ENCODE data around the gene FGD4. TPM values are rescaled to one million over a fixed set of nuclear protein-coding genes. Genes with fewer than 3 reads are reported as not detected.
"Not testable (repeated sequence)": the region's sequence is repeated elsewhere in the genome, so short reads cannot be mapped to it uniquely, and the experiment has no call there.

Gene FGD4
- total RNA-seq, 4 donors from 2014 or later = 22.1 to 56.7 (median 38.0) TPM

DNA sequence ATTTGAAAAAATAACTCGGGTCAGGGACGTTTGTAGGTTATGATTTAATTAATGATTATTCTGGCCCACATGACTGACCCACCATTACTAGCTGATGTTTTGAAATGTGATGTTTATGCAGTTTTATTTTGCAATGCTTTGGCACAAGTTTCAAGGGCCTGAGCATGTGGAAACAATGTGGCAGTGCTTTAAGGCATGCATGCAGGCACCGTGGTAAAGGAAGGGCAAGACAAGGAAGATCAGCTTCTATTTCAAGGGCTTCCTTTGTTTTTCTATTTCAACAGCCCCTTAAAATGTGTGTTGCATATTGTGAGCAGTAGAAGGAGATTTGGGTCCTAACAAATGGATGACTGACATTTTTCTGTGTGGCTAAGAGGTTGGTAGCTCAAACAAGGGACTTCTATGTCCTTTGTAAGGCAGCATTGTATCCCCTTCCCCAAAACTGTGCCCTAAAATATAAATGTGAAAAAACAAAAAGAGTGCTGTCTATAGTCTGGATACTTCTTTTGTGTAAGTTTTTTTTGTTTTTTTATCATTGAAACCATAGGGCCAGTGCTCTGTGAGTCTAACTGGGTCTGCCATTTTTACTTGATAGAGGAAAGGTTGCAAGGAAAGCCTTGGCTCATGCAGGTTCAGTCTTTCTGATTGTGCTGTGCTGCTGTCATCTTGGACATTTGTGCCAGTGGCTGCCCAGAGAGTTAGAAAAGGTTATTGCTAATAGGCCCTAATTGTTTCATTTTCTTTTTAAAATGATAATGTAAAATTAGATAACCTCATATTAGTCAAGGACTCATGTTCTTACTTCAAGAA is 103.5 kb downstream of the FGD4 start:
- TF ChIP-seq EP300 (IDR thresholded peaks at IDR 0.05) (no peak), POLR2A (IDR thresholded peaks at IDR 0.05) (no peak), POLR2AphosphoS5 (IDR thresholded peaks at IDR 0.05) (peak; percentile 93)
- TF ChIP-seq, protein P1, sequence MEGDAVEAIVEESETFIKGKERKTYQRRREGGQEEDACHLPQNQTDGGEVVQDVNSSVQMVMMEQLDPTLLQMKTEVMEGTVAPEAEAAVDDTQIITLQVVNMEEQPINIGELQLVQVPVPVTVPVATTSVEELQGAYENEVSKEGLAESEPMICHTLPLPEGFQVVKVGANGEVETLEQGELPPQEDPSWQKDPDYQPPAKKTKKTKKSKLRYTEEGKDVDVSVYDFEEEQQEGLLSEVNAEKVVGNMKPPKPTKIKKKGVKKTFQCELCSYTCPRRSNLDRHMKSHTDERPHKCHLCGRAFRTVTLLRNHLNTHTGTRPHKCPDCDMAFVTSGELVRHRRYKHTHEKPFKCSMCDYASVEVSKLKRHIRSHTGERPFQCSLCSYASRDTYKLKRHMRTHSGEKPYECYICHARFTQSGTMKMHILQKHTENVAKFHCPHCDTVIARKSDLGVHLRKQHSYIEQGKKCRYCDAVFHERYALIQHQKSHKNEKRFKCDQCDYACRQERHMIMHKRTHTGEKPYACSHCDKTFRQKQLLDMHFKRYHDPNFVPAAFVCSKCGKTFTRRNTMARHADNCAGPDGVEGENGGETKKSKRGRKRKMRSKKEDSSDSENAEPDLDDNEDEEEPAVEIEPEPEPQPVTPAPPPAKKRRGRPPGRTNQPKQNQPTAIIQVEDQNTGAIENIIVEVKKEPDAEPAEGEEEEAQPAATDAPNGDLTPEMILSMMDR (IDR thresholded peaks at IDR 0.05) = no peak
- peak overlapping the region in 3 of 4 donors; percentile 9 to 45 (median 34) for H3K27ac ChIP-seq

DNA sequence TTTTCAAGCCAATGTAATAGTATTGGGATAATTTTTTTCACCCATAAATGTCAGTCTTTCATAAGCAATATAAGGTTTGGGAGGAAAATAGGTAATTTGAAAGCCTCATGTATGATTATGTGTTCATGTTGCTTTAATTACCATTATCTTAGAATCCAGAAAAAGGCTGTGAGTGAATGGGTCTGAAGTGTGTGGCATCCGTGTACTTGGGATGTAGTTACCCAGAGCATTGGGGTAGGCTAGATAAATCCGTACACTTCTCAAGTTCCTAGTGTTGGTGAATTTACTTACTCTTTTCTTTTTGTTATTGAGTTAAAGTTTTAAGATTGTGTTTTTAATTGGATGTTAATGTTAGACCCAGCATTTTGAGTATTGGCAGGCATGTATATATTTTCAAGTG is 104.4 kb downstream of the FGD4 start:
- H3K36me3 ChIP-seq = no peaks in the 10 kb centered on the region
- no peaks in the 10 kb centered on the region for H3K27me3 ChIP-seq
- no peaks in the 10 kb centered on the region for H3K9me3 ChIP-seq
- TF ChIP-seq EP300 (IDR thresholded peaks at IDR 0.05) (no peak), POLR2AphosphoS5 (IDR thresholded peaks at IDR 0.05) (no peak), POLR2A (IDR thresholded peaks at IDR 0.05) (no peak)
- TF ChIP-seq, protein P1 (IDR thresholded peaks at IDR 0.05) = no peak
- H3K27ac ChIP-seq = no peak overlapping the region
- peaks cover 7 to 53% (median 10%) of the 10 kb centered on the region in 3 donors for H3K4me1 ChIP-seq
- 88 to 95% methylated on average over 2 of the region's 2 CpGs for WGBS, 2 donors (ENCODE audit: low coverage in 1 of 2)
- ATAC-seq = no peak
- no peak overlapping the region for H3K4me3 ChIP-seq

More for the DNA sequence above, 103.5 kb downstream of the FGD4 start:
- peak overlapping the region in 1 of 2 donors; percentile 29 for H3K4me3 ChIP-seq
- no peaks in the 10 kb centered on the region for H3K36me3 ChIP-seq
- ATAC-seq = peak; percentile 80
- no peaks in the 10 kb centered on the region for H3K27me3 ChIP-seq
- WGBS, 2 donors (ENCODE audit: low coverage in 1 of 2) = 21 to 23% methylated on average over 3 of the region's 3 CpGs
- peaks cover 7 to 58% (median 10%) of the 10 kb centered on the region in 3 donors for H3K4me1 ChIP-seq
- no peaks in the 10 kb centered on the region for H3K9me3 ChIP-seq

DNA sequence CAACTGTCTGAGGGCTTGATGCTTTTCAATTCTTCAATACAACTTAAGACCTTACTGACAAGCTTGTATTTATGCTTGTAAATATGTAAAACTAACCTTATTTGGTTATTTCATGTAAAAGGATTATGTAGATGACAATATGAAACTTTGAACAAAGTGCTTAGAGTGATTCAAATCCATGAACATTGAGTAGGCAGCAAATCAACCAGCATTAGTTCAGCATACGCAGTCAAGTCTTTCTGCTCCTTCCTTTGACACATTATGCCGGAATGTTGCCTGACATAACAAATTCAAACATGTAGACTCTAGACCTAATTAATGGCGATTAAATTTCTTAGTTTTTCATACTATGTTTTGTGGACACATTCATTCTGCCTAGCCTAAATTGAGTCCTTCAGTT is 105.2 kb downstream of the FGD4 start:
- no peaks in the 10 kb centered on the region for H3K27me3 ChIP-seq
- no peaks in the 10 kb centered on the region for H3K36me3 ChIP-seq
- TF ChIP-seq, protein P1 (IDR thresholded peaks at IDR 0.05) = no peak
- ATAC-seq = no peak
- H3K27ac ChIP-seq = no peak overlapping the region
- peaks cover 7 to 53% (median 10%) of the 10 kb centered on the region in 3 donors for H3K4me1 ChIP-seq
- 63 to 73% methylated on average over 3 of the region's 3 CpGs for WGBS, 2 donors (ENCODE audit: low coverage in 1 of 2)
- H3K9me3 ChIP-seq = no peaks in the 10 kb centered on the region
- no peak overlapping the region for H3K4me3 ChIP-seq

DNA sequence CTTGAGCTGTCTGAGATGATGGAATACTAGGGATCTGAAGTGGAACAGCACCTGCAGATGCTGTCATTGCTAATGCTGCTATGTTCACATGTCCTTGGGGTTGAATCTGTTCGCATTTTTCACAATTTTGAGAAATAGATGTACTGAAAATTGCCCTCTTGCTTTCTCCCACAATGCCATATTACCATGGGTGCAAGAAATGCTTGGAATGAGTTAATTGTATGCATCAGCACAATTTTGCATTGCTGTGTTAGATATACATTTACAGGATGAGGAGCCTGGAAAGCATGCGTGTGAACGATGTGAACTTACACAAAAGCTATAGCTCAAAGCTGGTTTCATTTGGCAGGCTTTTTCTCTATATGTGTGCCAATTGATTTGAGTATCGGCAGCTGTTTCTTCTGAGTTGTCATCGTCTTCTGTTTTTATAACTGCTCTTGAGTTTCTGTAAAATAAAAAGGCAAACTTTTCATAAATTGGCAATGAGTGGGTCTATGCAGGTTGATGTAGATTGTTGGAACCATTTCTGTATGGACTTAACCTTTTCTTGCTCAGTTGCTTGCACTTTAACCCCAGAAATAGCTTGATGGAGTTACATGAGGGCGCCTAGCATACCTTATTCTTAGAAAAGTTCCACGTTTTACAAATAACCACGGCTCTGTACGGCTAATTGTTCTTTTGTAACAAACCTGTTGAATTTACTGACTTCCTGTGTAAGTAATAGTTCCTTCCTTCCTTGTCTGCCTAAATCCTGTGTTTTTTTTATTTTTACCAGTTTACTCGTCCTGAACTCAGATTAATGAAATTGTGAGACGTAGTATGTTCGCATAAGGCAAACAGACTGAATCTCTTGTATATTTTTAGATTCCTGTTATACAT is 105.9 kb downstream of the FGD4 start:
- WGBS, 2 donors (ENCODE audit: low coverage in 1 of 2) = 49 to 55% methylated on average over 11 to 12 of the region's 12 CpGs
- peaks cover 7 to 53% (median 10%) of the 10 kb centered on the region in 3 donors for H3K4me1 ChIP-seq
- TF ChIP-seq POLR2AphosphoS5 (IDR thresholded peaks at IDR 0.05) (no peak), EP300 (IDR thresholded peaks at IDR 0.05) (no peak), POLR2A (IDR thresholded peaks at IDR 0.05) (no peak)
- TF ChIP-seq, protein P1 (IDR thresholded peaks at IDR 0.05) = no peak
- no peaks in the 10 kb centered on the region for H3K27me3 ChIP-seq
- no peak overlapping the region for H3K27ac ChIP-seq
- H3K36me3 ChIP-seq = no peaks in the 10 kb centered on the region
- no peaks in the 10 kb centered on the region for H3K9me3 ChIP-seq
- H3K4me3 ChIP-seq = no peak overlapping the region
- no peak for ATAC-seq

DNA sequence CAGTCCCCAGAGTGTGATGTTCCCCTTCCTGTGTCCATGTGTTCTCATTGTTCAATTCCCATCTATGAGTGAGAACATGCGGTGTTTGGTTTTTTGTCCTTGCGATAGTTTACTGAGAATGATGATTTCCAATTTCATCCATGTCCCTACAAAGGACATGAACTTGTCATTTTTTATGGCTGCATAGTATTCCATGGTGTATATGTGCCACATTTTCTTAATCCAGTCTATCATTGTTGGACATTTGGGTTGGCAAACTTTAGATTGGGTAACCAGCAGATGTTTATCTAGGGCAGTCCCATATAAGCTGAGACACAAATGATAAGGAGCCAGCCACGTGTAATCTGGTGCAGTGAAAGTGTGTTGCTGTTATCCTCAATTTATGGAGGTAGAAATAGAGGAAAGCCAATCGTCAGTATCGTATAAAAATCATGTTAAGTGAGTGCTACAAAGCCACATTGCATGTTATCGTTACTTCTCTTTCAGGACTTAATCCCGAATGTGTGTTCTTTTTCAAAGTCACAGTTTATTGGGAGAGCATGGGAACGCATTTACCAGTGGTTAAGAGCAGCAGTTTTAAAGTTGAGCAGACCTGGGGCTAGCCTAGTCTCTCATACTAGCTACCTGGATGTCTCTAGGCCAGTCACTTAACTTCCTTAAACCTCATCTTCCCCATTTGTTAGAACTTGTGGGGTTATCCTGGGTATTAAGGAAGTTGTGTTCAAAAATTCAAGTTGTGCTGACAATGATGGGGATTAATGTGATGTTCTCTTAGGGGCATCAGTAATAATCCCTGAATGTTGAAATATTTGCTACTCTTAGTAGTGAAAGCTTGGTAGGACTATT is 108.0 kb downstream of the FGD4 start:
- peaks cover 4 to 39% (median 7%) of the 10 kb centered on the region in 3 donors for H3K4me1 ChIP-seq

More for the DNA sequence above, 108.0 kb downstream of the FGD4 start:
- ATAC-seq, H3K4me3 ChIP-seq, H3K27me3 ChIP-seq, H3K36me3 ChIP-seq, H3K27ac ChIP-seq, H3K9me3 ChIP-seq: not testable (repeated sequence)
- WGBS, 2 donors (ENCODE audit: low coverage in 1 of 2) = 78 to 88% methylated on average over 4 to 6 of the region's 8 CpGs
